Measurements from ENCODE around the gene CHD6. TPM values are rescaled to one million over a fixed set of nuclear protein-coding genes. Genes with fewer than 3 reads are reported as not detected.

The CHD6 gene
- total and polyA plus RNA-seq, 2 of the 13 experiments (the other 11 are each of a cell fraction or from before 2014, with no cell fraction given) = 14.4 to 52.0 TPM

GRCh38 chr20:41577129-41578009 lies 40.8 kb downstream of the CHD6 start (continued):
- TF ChIP-seq FOXA1 (IDR thresholded peaks at IDR 0.05) (no peak), FOXA1 (CRISPR knock-in tag; IDR thresholded peaks at IDR 0.05) (peak; percentile 63), ZNF652 (CRISPR knock-in tag; IDR thresholded peaks at IDR 0.05; ENCODE audit: borderline replicate concordance, low read depth) (no peak), NONO (IDR thresholded peaks at IDR 0.05) (no peak), NONO (CRISPR knock-in tag; conservative IDR thresholded peaks at IDR 0.05) (no peak), MIXL1 (CRISPR knock-in tag; IDR thresholded peaks at IDR 0.05) (peak; percentile 69), BRF2 (CRISPR knock-in tag; IDR thresholded peaks at IDR 0.05) (no peak), ZSCAN12 (CRISPR knock-in tag; IDR thresholded peaks at IDR 0.05) (peak; percentile 52; the same call in 1 of the 2 replicates)
- TF ChIP-seq, protein P1, sequence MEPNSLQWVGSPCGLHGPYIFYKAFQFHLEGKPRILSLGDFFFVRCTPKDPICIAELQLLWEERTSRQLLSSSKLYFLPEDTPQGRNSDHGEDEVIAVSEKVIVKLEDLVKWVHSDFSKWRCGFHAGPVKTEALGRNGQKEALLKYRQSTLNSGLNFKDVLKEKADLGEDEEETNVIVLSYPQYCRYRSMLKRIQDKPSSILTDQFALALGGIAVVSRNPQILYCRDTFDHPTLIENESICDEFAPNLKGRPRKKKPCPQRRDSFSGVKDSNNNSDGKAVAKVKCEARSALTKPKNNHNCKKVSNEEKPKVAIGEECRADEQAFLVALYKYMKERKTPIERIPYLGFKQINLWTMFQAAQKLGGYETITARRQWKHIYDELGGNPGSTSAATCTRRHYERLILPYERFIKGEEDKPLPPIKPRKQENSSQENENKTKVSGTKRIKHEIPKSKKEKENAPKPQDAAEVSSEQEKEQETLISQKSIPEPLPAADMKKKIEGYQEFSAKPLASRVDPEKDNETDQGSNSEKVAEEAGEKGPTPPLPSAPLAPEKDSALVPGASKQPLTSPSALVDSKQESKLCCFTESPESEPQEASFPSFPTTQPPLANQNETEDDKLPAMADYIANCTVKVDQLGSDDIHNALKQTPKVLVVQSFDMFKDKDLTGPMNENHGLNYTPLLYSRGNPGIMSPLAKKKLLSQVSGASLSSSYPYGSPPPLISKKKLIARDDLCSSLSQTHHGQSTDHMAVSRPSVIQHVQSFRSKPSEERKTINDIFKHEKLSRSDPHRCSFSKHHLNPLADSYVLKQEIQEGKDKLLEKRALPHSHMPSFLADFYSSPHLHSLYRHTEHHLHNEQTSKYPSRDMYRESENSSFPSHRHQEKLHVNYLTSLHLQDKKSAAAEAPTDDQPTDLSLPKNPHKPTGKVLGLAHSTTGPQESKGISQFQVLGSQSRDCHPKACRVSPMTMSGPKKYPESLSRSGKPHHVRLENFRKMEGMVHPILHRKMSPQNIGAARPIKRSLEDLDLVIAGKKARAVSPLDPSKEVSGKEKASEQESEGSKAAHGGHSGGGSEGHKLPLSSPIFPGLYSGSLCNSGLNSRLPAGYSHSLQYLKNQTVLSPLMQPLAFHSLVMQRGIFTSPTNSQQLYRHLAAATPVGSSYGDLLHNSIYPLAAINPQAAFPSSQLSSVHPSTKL (CRISPR knock-in tag; IDR thresholded peaks at IDR 0.05) = peak; percentile 92
- TF ChIP-seq, protein P2, sequence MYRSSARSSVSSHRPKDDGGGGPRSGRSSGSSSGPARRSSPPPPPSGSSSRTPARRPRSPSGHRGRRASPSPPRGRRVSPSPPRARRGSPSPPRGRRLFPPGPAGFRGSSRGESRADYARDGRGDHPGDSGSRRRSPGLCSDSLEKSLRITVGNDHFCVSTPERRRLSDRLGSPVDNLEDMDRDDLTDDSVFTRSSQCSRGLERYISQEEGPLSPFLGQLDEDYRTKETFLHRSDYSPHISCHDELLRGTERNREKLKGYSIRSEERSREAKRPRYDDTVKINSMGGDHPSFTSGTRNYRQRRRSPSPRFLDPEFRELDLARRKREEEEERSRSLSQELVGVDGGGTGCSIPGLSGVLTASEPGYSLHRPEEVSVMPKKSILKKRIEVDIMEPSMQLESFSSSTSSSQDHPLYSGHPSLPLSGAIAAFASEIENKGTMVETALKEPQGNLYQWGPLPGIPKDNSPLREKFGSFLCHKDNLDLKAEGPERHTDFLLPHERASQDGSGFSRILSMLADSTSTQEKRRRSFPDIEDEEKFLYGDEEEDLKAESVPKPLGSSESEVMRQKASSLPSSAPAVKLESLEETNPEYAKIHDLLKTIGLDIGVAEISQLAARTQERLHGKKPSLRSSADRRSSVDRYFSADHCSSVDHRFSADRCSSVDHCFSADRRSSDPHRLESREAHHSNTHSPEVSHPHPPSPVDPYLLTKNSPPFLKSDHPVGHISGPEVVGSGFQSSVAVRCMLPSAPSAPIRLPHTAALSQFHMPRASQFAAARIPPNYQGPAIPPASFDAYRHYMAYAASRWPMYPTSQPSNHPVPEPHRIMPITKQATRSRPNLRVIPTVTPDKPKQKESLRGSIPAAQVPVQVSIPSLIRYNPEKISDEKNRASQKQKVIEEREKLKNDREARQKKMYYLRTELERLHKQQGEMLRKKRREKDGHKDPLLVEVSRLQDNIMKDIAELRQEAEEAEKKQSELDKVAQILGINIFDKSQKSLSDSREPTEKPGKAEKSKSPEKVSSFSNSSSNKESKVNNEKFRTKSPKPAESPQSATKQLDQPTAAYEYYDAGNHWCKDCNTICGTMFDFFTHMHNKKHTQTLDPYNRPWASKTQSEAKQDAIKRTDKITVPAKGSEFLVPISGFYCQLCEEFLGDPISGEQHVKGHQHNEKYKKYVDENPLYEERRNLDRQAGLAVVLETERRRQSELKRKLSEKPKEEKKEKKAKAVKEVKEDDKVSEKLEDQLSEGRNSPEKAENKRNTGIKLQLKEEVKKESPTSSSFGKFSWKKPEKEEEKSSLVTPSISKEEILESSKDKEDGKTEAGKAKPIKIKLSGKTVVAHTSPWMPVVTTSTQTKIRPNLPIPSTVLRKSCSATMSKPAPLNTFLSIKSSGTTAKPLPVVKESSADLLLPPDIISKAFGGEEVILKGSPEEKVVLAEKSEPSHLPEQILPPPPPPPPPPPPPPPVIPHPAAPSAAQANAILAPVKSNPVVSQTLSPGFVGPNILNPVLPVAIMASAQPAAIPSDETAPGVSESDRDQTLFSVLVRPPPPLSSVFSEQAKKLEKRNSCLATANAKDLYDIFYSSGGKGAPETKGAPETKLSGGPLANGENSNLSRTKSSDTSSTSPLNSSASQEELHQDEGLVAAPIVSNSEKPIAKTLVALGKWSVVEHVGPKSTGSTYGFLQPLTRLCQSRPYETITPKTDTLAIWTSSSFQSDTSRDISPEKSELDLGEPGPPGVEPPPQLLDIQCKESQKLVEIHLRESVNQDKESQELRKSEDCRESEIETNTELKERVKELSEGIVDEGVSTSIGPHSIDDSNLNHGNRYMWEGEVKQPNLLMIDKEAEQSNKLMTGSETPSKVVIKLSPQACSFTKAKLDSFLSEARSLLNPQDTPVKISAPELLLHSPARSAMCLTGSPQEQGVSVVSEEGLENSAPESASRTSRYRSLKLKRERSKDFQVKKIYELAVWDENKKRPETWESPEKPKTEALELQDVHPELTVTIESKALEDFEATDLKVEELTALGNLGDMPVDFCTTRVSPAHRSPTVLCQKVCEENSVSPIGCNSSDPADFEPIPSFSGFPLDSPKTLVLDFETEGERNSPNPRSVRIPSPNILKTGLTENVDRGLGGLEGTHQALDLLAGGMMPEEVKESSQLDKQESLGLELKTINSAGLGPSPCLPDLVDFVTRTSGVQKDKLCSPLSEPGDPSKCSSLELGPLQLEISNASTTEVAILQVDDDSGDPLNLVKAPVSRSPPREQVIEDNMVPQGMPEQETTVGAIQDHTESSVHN (CRISPR knock-in tag; IDR thresholded peaks at IDR 0.05) = no peak

Measured in HepG2 (cell line).